Measurements from ENCODE around the gene ALCAM. TPM values are rescaled to one million over a fixed set of nuclear protein-coding genes. Genes with fewer than 3 reads are reported as not detected.
"Not testable (repeated sequence)": the region's sequence is repeated elsewhere in the genome, so short reads cannot be mapped to it uniquely, and the experiment has no call there.

ALCAM gene
- total RNA-seq, 1 donor from 2014 or later: 67.6 TPM

DNA sequence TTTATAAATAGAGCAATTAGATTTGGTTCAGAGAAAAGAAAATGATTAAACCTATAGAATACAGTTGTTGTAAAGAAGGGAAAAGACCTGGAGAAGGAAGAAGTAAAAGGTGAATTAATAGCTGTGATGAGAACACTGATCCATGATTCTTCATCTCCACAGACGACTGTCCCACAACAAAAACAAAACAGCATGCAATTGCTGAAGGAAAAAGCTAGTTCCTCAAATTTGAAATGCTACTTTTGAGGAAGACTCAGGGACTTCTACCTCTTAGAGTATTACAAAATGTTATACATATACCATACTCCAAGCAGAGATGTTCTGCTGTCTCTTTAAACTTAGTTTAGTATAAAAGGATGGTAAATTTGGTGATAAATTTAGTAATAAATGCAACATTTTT, 21.5 kb downstream of the ALCAM start:
- DNase-seq (ENCODE audit: low spot score): no peak

DNA sequence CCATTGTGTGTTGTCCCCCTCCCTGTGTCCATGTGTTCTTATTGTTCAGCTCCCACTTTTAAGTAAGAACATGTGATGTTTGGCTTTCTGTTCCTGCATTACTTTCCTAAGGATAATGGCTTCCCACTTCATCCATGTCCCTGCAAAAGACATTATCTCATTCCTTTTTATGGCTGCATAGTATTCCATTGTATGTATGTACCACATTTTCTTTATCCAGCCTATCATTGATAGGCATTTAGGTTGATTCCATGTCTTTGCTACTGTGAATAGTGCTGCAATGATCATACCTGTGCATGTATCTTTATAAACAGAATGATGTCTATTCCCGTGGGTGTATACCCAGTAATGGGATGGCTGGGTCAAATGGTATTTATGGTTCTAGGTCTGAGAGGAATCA, 23.1 kb downstream of the ALCAM start:
- not testable (repeated sequence) for DNase-seq (ENCODE audit: low spot score)

DNA sequence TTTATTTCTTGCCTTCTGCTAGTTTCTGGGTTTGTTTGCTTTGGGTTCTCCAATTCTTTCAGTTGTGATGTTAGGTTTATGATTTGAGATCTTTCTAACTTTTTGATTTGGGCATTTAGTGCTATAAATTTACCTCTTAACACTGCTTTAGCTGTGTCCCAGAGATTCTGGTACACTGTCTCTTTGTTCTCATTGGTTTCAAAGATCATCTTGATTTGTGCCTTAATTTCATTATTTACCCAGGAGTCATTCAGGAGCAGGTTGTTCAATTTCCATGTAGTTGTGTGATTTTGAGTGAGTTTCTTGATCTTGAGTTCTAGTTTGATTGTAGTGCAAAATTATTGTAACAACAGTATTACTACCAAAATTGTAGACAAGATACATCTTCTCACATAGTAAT, 25.9 kb downstream of the ALCAM start:
- not testable (repeated sequence) for DNase-seq (ENCODE audit: low spot score)

- DNase-seq (ENCODE audit: low spot score): no peak
Measured at GRCh38 chr3:105394177-105394576, 27.5 kb downstream of the ALCAM start.

DNA sequence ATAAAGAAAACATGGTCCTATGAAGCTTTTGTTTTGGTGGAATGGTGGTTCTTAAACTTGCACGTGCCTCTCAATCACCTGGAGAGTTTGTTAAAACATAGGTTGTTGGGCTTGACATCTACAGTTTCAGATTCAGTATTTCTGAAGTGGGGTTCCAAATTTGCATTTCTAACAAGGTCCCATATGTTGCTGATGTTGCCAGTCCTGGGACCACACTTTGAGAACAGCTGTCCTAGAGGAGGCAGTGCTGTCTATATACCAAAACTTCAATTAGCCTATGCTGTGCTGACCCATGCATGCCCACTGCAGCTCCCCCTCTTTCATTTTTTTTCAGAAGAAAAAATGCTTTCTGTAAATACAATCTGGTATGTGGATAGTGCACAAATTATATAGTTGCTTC, 31.3 kb downstream of the ALCAM start:
- DNase-seq (ENCODE audit: low spot score): no peak

DNA sequence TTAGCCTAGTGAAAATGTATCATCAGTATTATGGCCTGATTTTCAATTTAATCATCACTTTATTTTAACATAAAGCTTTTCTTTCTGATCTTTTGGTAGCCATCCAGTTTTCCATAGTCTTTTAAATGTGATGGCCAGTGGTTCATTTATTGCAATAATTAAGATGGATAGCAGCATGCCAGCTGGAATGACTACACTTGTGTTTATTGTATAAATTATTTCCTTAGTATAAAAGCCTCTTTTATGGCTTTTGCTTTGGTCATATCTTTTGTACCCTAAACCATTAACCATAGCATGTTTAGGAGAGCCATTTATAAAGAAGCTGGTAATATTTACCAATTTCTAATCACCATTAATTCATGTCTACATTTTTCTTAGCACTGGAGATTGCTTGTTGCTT, 31.7 kb downstream of the ALCAM start:
- DNase-seq (ENCODE audit: low spot score): no peak

GRCh38 chr3:105399062-105399461, 32.4 kb downstream of the ALCAM start:
- no peak for DNase-seq (ENCODE audit: low spot score)

DNA sequence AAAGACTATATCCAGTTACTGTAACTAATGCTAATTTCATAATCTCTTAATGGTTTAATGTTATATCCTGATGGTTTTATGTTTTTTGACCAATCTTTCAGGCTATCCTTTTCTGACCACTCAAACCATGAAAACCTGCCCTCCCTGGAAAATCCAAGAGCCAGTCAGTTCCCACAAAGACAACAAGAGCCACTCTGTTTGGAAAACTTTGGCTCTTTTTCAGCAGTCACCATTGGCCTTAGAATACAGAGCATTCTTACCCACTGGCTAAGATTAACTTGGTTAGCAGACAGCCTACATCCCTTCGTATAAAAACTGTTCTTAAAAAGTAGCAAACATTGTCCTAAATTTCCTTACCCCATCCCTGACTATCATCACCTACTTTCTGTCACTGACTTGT, 32.9 kb downstream of the ALCAM start:
- DNase-seq (ENCODE audit: low spot score): no peak

DNA sequence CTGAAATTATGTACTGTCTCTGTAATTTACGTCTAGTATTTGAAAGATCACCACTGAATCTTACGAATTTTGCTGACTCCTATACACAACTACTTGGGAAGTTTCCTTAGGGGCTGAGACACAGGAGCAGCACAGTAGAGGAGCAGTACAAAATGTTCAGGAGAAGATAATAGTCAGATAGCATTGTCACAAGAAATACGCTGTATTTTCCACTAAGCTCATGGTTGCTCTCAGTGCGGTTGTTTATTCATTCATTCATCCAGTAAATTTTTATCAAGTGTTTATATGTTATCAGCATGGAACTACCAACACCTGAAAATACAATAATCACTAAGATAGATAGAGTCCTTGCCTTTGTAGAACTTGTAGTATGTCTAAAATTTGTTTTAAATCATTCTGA, 34.5 kb downstream of the ALCAM start:
- no peak for DNase-seq (ENCODE audit: low spot score)

DNA sequence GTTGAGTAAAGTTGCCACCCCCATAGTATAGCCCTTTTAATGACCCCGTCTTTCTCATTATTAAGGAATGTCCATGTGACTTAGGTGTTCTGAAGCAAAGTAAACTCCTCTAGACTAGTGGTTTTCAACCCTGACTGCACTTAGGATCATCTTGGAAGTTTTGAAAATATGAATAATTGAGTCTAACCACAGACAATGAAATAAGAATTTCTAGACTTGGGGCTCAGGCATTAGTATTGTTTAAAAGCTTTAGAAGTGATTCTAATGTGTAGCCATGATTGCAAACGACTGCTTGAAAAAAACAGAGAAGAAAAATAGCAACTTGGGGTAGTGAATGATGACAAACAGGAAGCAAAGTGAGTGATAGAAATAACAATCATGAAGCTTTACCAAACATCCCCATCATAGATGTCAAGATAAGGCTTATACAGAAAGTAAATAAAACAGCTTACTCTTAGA, 35.0 kb downstream of the ALCAM start:
- DNase-seq (ENCODE audit: low spot score): no peak

DNA sequence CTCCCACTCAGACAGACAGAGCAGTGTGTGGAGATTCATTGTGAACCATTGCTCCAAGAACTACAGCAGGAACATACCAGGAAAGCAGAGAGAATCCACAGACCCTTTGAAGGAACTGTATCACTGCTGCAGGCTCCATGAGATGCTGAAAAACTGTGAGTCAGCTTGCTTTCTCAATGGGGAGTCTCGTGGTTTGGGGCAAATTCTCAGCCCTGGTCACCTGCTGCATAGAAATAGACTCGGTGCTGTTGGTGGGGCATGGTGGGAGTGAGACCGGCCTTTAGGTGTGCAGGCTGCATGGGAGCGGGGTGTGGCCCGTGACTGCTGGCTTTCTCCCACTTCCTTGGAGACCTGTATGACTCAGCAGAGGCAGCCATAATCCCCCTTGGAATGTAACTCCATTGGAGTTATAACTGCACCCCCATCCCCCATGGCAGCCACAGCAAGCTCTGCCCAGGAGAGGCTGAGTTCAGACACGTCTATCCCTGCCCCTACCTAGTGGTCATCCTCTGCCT, 35.6 kb downstream of the ALCAM start:
- DNase-seq (ENCODE audit: low spot score): no peak

GRCh38 chr3:105403034-105403433, 36.3 kb downstream of the ALCAM start:
- DNase-seq (ENCODE audit: low spot score): not testable (repeated sequence)

- no peak for DNase-seq (ENCODE audit: low spot score)
Measured at GRCh38 chr3:105406268-105406667, 39.6 kb downstream of the ALCAM start.

GRCh38 chr3:105409364-105409763, 42.7 kb downstream of the ALCAM start:
- no peak for DNase-seq (ENCODE audit: low spot score)

DNA sequence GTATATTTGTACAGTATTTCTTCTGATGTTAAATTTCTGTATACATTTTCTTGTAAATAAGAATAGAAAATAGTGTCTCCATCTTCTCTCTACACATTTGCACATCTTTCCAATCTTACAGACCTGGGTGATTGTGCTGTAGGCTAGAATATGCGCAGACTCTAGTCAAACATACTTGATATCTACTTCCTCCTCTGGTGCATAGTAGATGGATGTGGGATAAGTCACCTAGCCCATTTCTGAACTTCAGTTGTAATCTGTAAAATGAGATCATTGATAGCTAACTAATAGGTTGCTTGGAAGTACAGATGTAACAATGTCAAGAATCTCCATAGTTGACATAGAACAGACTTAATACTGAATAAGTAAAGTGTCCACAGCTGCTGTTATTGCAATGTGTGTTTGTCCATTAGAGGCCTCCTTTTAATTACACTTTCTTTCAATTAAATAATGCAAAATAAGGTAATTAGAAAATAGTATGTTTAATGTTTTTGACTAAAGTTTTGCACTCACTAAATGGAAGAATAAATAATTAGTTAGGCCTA, 46.7 kb downstream of the ALCAM start:
- no peak for DNase-seq (ENCODE audit: low spot score)

DNA sequence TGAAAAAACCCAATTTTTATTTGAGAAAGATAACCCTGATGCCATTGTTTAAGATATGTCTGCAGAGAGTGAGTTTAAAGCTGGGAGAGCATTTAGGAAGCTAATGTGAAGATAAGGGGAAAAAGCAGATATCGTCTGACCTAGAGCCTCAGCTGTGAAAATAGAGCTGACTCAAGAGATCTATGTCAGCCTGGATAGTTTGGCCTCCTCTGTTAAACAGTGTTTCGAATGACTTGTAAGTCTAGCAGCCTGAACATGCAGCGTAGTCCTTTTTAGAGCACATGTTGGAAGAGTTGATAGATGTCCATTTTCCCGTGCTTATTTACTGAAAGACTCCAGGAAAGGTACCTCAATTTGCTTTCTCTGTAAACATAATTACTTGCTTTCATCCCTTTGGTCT, 48.1 kb downstream of the ALCAM start:
- DNase-seq (ENCODE audit: low spot score): no peak

DNA sequence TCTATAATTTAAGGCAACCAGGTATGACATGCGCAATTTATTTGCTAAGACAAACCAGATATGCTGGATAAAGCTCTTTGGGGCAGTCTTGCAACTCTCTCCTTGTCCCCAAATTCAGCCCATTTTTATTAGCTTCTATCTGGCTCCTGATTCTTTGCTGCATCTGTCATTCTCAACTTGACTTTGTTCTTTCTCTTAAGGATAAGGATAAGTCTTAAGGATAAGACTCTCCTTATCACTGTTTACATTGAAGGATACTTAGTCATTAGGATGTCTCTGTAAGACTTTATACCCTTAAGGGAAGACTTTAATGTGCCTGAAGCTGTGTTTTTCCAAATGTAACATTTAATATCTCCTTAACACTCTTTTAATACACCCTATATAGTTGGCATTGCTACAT, 49.2 kb downstream of the ALCAM start:
- no peak for DNase-seq (ENCODE audit: low spot score)

- DNase-seq (ENCODE audit: low spot score): no peak
Measured at GRCh38 chr3:105417525-105418289, 51.0 kb downstream of the ALCAM start.

GRCh38 chr3:105422645-105423044, 55.9 kb downstream of the ALCAM start:
- no peak for DNase-seq (ENCODE audit: low spot score)

GRCh38 chr3:105423397-105423796, 56.7 kb downstream of the ALCAM start:
- no peak for DNase-seq (ENCODE audit: low spot score)

DNA sequence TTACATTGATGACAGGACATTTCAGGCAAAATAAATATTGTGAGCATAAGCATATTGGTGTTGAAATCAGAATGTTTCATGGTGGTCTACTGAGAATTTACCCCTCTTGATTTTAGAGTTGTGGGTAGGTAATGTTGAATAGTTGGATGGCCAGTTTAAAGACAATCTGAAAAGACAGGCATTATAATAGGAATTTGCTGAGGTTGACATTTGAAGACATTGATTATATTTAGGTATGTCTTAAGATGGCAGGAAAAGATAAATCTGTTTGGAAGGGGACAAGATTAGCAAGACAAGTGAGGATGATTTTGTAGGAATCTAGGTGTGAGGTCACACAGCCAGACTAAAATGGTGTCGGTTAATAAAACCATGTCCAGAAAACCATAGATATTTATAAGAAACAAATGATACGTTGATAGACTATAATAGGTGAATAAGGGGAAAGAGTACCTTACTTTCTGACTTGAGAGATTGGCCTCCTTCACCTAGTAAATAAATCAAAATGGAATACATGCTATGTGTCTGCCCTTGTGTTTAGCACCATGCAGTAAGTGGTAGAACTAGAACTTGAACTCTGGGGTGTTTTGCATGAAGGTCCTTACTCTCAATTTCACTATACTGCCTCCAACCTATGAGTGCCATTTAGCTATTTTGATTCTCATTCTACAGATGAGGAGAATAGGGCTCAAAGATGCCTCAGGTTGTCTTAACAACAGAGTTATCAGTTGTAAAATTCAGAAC, 57.9 kb downstream of the ALCAM start:
- no peak for DNase-seq (ENCODE audit: low spot score)

- DNase-seq (ENCODE audit: low spot score): no peak
Measured at GRCh38 chr3:105425153-105425502, 58.4 kb downstream of the ALCAM start.

- no peak for DNase-seq (ENCODE audit: low spot score)
Measured at GRCh38 chr3:105427332-105427731, 60.6 kb downstream of the ALCAM start.
